Measurements from ENCODE around the gene ATF7. TPM values are rescaled to one million over a fixed set of nuclear protein-coding genes. Genes with fewer than 3 reads are reported as not detected.

Gene ATF7
- total and polyA plus RNA-seq, 9 of the 15 experiments (the other 6 are each of a cell fraction or from before 2014, with no cell fraction given) = 10.6 to 30.4 (median 20.7) TPM

DNA sequence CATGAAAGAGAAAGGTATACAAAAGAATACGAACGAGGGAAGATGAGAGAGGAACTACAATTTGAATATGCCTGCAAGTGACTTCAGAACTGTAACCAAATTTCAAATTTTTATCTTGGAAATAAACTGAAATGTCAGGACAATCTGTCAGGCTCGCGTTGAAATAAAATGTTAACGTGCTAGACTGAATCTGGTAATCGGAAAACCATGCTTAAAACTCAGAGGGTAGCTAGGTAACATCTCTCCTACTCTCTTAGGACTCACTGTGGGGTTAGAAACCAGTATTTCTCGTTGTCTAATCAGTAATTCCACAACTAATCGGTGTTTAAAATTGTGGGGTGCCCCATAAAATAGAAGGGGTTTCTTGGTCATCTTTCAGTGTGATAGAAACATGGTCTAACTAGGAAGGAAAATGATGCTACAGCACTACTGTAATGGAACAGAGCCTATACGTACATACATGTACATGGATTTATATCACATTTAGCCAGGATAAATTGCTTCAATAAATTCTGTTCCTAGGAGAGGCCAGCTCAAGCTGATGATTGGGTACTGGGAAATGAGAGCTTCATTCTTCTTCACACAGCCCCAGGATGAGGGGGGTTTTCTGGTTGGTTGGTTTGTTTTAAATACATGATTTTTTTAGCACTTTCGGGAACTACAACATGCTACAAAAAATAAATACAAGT is 23.9 kb downstream of the ATF7 start:
- peaks cover 21% of the 10 kb centered on the region; the same call in 2 of the 3 replicates for H3K79me2 ChIP-seq (ENCODE audit: control insufficient read depth, insufficient read depth, low read length)
- no peak overlapping the region for H3K4me3 ChIP-seq
- no peaks in the 10 kb centered on the region for H3K27me3 ChIP-seq (ENCODE audit: control insufficient read depth in 2 of 2, insufficient read depth in 2 of 2, low read length in 2 of 2)
- no peaks in the 10 kb centered on the region; the same call in 1 of the 2 replicates for H4K20me1 ChIP-seq (replicated peaks; ENCODE audit: control insufficient read depth, insufficient read depth, low read length)
- in situ Hi-C loops (cut with MboI) = no loop called here
- H3K9ac ChIP-seq (ENCODE audit: insufficient read depth in 1 of 2, low read depth in 2 of 2, low read length in 2 of 2) = no peak overlapping the region
- ChIA-PET CTCF (ENCODE audit: low intra/inter-chr PET ratio) (no interaction called here), POLR2A (no interaction called here)
- H3K9me3 ChIP-seq (replicated peaks; ENCODE audit: control insufficient read depth, insufficient read depth, low read depth, low read length) = no peaks in the 10 kb centered on the region
- no peak for FAIRE-seq
- intact Hi-C loops (cut with micrococcal nuclease) = no loop called here
- no TSS peak for BruUV-seq (replicated peaks)
- WGBS (ENCODE audit: insufficient coverage, low coverage, missing lambda C conversion rate) = 89% methylated on average over 10 of the region's 10 CpGs
- no peaks in the 10 kb centered on the region for H3K4me1 ChIP-seq (replicated peaks in 1 of 2; ENCODE audit: control insufficient read depth in 2 of 2, insufficient read depth in 2 of 2, low read length in 2 of 2)
- DNase-seq (ENCODE audit: extremely low read depth in 1 of 4, low spot score in 3 of 4) = no peak
- no peaks in the 10 kb centered on the region for H3K9me1 ChIP-seq (ENCODE audit: control insufficient read depth, insufficient read depth, low read length)
- H2AFZ ChIP-seq (ENCODE audit: low read depth, low read length) = no peak overlapping the region
- no peak for ATAC-seq
- H3K4me2 ChIP-seq (ENCODE audit: insufficient read depth, low read length) = no peak overlapping the region
- peaks cover 10% of the 10 kb centered on the region; the same call in 2 of the 3 replicates for H3K36me3 ChIP-seq (ENCODE audit: control insufficient read depth, insufficient read depth, low read length)
- no peak overlapping the region for H3K27ac ChIP-seq (ENCODE audit: extremely low read depth, low read depth, low read length)
- TF ChIP-seq ZBTB17 (CRISPR knock-in tag; IDR thresholded peaks at IDR 0.05) (no peak), E2F4 (CRISPR knock-in tag; IDR thresholded peaks at IDR 0.05; ENCODE audit: low read depth) (no peak), CHD2 (IDR thresholded peaks at IDR 0.05; ENCODE audit: low read depth, low read length) (no peak), SMARCE1 (IDR thresholded peaks at IDR 0.05) (no peak), ZFP30 (CRISPR knock-in tag; IDR thresholded peaks at IDR 0.05; ENCODE audit: borderline replicate concordance) (no peak), ZNF174 (CRISPR knock-in tag; IDR thresholded peaks at IDR 0.05) (no peak), ZNF507 (tag; conservative IDR thresholded peaks at IDR 0.05) (no peak), ZBED1 (IDR thresholded peaks at IDR 0.05) (no peak), CGGBP1 (CRISPR knock-in tag; IDR thresholded peaks at IDR 0.05) (no peak), ETS1 (conservative IDR thresholded peaks at IDR 0.05; ENCODE audit: control insufficient read depth, low read depth, low read length) (no peak), FUS (optimal IDR thresholded peaks at IDR 0.05; ENCODE audit: low read depth, low read length) (no peak), BRCA1 (IDR thresholded peaks at IDR 0.05) (no peak), BRCA1 (CRISPR knock-in tag; IDR thresholded peaks at IDR 0.05) (no peak), ZNF518B (CRISPR knock-in tag; IDR thresholded peaks at IDR 0.05) (no peak), CTBP1 (IDR thresholded peaks at IDR 0.05; ENCODE audit: borderline replicate concordance) (no peak), ATF7 (IDR thresholded peaks at IDR 0.05) (no peak)
- TF ChIP-seq, protein P1, sequence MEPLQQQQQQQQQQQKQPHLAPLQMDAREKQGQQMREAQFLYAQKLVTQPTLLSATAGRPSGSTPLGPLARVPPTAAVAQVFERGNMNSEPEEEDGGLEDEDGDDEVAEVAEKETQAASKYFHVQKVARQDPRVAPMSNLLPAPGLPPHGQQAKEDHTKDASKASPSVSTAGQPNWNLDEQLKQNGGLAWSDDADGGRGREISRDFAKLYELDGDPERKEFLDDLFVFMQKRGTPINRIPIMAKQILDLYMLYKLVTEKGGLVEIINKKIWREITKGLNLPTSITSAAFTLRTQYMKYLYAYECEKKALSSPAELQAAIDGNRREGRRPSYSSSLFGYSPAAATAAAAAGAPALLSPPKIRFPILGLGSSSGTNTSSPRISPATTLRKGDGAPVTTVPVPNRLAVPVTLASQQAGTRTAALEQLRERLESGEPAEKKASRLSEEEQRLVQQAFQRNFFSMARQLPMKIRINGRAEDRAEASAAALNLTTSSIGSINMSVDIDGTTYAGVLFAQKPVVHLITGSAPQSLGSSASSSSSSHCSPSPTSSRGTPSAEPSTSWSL (CRISPR knock-in tag; IDR thresholded peaks at IDR 0.05; ENCODE audit: borderline replicate concordance) = no peak

Data from K562 (cell line).